Neural progenitor cell (in vitro differentiated cells): Measurements from ENCODE around the gene RASA1.

Experiments
- EZH2 ChIP-seq: fragments of 200-600 bp; sonication (generic); IDR thresholded peaks from 2 replicates; pipeline ENCODE4 v1.6.1; 2017; ENCODE audit warnings: antibody characterized with exemption, mild to moderate bottlenecking, moderate library complexity
- EZH2phosphoT487 ChIP-seq: fragments of 200-600 bp; sonication (generic); IDR thresholded peaks from 2 replicates; pipeline ENCODE4 v1.6.1; 2017; ENCODE audit warnings: antibody characterized with exemption
- TF ChIP-seq, protein P1 (sequence below): fragments of 200-600 bp; sonication (generic); IDR thresholded peaks from 2 replicates; pipeline ENCODE4 v1.5.1; 2017; ENCODE audit warnings: antibody characterized with exemption, mild to moderate bottlenecking

DNA sequence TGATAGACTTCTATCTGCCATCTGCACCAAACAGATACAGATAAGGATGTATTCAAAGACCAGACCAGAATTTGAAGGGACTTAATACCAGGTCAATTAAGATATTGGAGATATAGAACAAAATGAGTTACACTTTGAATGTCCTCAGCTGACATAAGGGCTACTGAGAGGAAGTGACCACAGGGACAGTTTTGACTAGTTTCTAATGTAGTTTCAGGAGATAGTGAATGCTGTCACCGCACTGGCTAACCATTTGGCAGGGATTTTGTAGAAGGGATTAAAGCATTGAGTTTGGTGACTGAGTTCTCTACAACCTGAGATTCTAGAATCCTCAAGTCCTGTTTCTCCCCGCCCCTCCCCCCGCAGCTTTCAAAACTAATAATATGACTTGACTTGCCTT is 122.4 kb downstream of the RASA1 start:
- TF ChIP-seq, protein P1, sequence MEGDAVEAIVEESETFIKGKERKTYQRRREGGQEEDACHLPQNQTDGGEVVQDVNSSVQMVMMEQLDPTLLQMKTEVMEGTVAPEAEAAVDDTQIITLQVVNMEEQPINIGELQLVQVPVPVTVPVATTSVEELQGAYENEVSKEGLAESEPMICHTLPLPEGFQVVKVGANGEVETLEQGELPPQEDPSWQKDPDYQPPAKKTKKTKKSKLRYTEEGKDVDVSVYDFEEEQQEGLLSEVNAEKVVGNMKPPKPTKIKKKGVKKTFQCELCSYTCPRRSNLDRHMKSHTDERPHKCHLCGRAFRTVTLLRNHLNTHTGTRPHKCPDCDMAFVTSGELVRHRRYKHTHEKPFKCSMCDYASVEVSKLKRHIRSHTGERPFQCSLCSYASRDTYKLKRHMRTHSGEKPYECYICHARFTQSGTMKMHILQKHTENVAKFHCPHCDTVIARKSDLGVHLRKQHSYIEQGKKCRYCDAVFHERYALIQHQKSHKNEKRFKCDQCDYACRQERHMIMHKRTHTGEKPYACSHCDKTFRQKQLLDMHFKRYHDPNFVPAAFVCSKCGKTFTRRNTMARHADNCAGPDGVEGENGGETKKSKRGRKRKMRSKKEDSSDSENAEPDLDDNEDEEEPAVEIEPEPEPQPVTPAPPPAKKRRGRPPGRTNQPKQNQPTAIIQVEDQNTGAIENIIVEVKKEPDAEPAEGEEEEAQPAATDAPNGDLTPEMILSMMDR: no peak
- no peak for TF ChIP-seq EZH2phosphoT487
- TF ChIP-seq EZH2: no peak
